Suprapubic skin (tissue), 4 donors: ENCODE data around the gene TNIP3. TPM values are rescaled to one million over a fixed set of nuclear protein-coding genes. Genes with fewer than 3 reads are reported as not detected.

ENCODE experiments used
- DNase-seq, 2 donors: peaks; one replicate each; pipeline ENCODE4 v3.0.0-alpha.2; 2019; ENCODE audit warnings: low spot score in 2 of 2
- H3K27ac ChIP-seq: fragments of 200-600 bp; sonication (generic); one replicate; pipeline ENCODE4 v1.5.1; 2019
- H3K27me3 ChIP-seq: fragments of 200-600 bp; sonication (generic); one replicate; pipeline ENCODE4 v1.5.1; 2019
- H3K36me3 ChIP-seq: fragments of 200-600 bp; sonication (generic); one replicate; pipeline ENCODE4 v1.5.1; 2019
- H3K4me1 ChIP-seq: fragments of 200-600 bp; sonication (generic); one replicate; pipeline ENCODE4 v1.5.1; 2019
- H3K4me3 ChIP-seq: fragments of 200-600 bp; sonication (generic); one replicate; pipeline ENCODE4 v1.5.1; 2019; ENCODE audit warnings: mild to moderate bottlenecking
- H3K9me3 ChIP-seq: fragments of 200-600 bp; sonication (generic); one replicate; pipeline ENCODE4 v1.5.1; 2019
- EP300 ChIP-seq: sonication (generic); formaldehyde crosslinking; IDR thresholded peaks from one replicate; pipeline ENCODE4 v1.6.1; 2017; ENCODE audit warnings: antibody characterized with exemption
- POLR2A ChIP-seq, 2 donors: fragments of 450-650 bp; IDR thresholded peaks; one replicate each; pipeline ENCODE4 v1.6.1; 2017; ENCODE audit warnings: antibody characterized with exemption in 2 of 2, mild to moderate bottlenecking in 2 of 2, moderate library complexity in 2 of 2
- POLR2AphosphoS5 ChIP-seq, 3 donors: sonication (generic); formaldehyde crosslinking; IDR thresholded peaks; one replicate each; pipeline ENCODE4 v1.6.1; 2017; ENCODE audit warnings: antibody characterized with exemption in 3 of 3
- WGBS: methylation state at CpG from one replicate; pipeline ENCODE4 v1.1.5; 2018; 5-methylcytosine and 5-hydroxymethylcytosine counted together
- total RNA-seq, 4 donors: library from RNA; depleted of rRNA; stranded (reverse); fragments of >200 nt; gene quantifications; one replicate each; pipeline ENCODE4 v1.1.0, GENCODE V29; 2016
- TF ChIP-seq, protein P1 (sequence below), 2 donors: fragments of 200-600 bp in 1 of 2; fragments of 450-650 bp in 1 of 2; sonication (generic) in 1 of 2; IDR thresholded peaks; one replicate each; pipeline ENCODE4 v1.5.1; 2016 to 2019; ENCODE audit warnings: antibody characterized with exemption in 2 of 2, mild to moderate bottlenecking in 1 of 2, moderate library complexity in 1 of 2

The TNIP3 gene
- total RNA-seq, 4 donors from 2014 or later = not detected

- Histone ChIP-seq H3K9me3 (no peaks in the 10 kb centered on the region), H3K4me1 (no peaks in the 10 kb centered on the region), H3K36me3 (no peaks in the 10 kb centered on the region), H3K27ac (no peak overlapping the region), H3K4me3 (no peak overlapping the region), H3K27me3 (no peaks in the 10 kb centered on the region)
- no peak for DNase-seq
- TF ChIP-seq POLR2A (IDR thresholded peaks at IDR 0.05) (no peak), POLR2AphosphoS5 (IDR thresholded peaks at IDR 0.05) (no peak), EP300 (no peak)
- TF ChIP-seq, protein P1, sequence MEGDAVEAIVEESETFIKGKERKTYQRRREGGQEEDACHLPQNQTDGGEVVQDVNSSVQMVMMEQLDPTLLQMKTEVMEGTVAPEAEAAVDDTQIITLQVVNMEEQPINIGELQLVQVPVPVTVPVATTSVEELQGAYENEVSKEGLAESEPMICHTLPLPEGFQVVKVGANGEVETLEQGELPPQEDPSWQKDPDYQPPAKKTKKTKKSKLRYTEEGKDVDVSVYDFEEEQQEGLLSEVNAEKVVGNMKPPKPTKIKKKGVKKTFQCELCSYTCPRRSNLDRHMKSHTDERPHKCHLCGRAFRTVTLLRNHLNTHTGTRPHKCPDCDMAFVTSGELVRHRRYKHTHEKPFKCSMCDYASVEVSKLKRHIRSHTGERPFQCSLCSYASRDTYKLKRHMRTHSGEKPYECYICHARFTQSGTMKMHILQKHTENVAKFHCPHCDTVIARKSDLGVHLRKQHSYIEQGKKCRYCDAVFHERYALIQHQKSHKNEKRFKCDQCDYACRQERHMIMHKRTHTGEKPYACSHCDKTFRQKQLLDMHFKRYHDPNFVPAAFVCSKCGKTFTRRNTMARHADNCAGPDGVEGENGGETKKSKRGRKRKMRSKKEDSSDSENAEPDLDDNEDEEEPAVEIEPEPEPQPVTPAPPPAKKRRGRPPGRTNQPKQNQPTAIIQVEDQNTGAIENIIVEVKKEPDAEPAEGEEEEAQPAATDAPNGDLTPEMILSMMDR (IDR thresholded peaks at IDR 0.05) = no peak
- WGBS = 100% methylated on average over 1 of the region's 1 CpG
Measured at GRCh38 chr4:121183989-121184388, 19.9 kb upstream of the TNIP3 start.

DNA sequence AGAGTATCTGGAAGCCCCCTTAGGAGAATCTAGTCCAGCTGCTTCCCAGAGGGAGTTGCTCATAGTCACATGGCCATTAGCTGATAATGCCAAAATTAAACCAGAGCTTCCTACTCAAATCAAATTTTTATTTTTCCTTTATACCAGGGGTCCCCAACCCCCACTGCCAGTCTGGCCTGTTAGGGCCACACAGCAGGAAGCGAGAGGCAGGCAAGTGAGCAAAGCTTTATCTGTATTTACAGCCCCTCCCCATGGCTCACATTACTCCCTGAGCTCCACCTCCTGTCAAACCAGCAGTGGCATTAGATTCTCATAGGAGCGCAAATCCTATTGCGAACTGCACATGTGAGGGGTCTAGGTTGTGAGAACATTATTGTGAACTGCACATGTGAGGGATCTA, 19.2 kb upstream of the TNIP3 start:
- H3K36me3 ChIP-seq = no peaks in the 10 kb centered on the region
- TF ChIP-seq EP300 (no peak), POLR2AphosphoS5 (IDR thresholded peaks at IDR 0.05) (no peak), POLR2A (IDR thresholded peaks at IDR 0.05) (no peak)
- TF ChIP-seq, protein P1 (IDR thresholded peaks at IDR 0.05) = no peak
- no peak for DNase-seq
- H3K27ac ChIP-seq = no peak overlapping the region
- H3K9me3 ChIP-seq = no peaks in the 10 kb centered on the region
- 70% methylated on average over 3 of the region's 3 CpGs for WGBS
- H3K4me3 ChIP-seq = no peak overlapping the region
- no peaks in the 10 kb centered on the region for H3K4me1 ChIP-seq
- H3K27me3 ChIP-seq = no peaks in the 10 kb centered on the region

- 62% methylated on average over 3 of the region's 3 CpGs for WGBS
Measured at GRCh38 chr4:121182296-121182695, 18.2 kb upstream of the TNIP3 start.

DNA sequence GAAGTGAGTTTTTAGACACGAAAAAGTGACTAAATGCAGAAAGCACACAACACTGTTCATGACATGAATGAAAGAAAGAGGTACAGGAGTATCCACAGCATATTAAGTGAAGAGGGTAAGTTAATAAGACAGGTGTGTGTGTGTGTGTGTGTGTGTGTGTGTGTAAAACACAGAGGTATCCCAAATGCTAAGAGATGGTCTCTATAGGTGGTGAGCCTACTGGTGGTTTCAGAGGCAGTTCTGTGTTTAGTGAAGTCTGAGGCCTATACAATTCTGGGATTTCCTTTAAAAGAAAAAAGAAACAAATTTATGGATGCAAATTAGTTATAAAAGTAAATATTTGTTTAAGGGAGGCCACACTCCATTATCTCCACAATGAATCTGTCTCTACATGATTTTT, 17.4 kb upstream of the TNIP3 start:
- Histone ChIP-seq H3K27ac (no peak overlapping the region), H3K9me3 (no peaks in the 10 kb centered on the region), H3K27me3 (no peaks in the 10 kb centered on the region), H3K4me1 (no peaks in the 10 kb centered on the region), H3K4me3 (no peak overlapping the region), H3K36me3 (no peaks in the 10 kb centered on the region)
- TF ChIP-seq POLR2AphosphoS5 (IDR thresholded peaks at IDR 0.05) = no peak
- no peak for TF ChIP-seq EP300
- TF ChIP-seq, protein P1 (IDR thresholded peaks at IDR 0.05) = no peak
- no peak for TF ChIP-seq POLR2A (IDR thresholded peaks at IDR 0.05)
- no peak for DNase-seq
- 81% methylated on average over 1 of the region's 1 CpG for WGBS

More at GRCh38 chr4:121182296-121182695, 18.2 kb upstream of the TNIP3 start:
- Histone ChIP-seq H3K27ac (no peak overlapping the region), H3K36me3 (no peaks in the 10 kb centered on the region), H3K4me1 (no peaks in the 10 kb centered on the region), H3K27me3 (no peaks in the 10 kb centered on the region), H3K4me3 (no peak overlapping the region), H3K9me3 (no peaks in the 10 kb centered on the region)
- no peak for DNase-seq
- TF ChIP-seq POLR2A (IDR thresholded peaks at IDR 0.05) (no peak), EP300 (no peak), POLR2AphosphoS5 (IDR thresholded peaks at IDR 0.05) (no peak)
- TF ChIP-seq, protein P1 (IDR thresholded peaks at IDR 0.05) = no peak

DNA sequence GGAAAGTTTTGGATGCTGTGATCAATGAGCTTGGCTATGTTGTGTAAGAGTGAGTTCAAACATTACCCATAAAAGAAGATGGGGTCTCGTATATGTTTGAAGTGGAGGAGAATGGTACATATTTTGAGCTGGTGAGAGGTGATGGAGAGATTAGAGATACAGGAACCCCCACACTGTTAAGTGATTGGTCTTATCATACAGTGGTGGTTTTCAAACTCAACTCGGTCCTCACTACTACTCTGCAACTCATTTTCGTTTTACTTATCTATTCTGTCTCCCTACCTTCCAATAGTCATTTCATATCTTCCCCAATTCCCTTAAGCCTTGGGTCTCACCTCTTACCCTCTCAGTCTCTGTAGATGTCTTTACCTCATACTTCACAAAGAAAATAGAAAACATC, 16.4 kb upstream of the TNIP3 start:
- no peak for TF ChIP-seq EP300
- TF ChIP-seq, protein P1 (IDR thresholded peaks at IDR 0.05) = no peak
- TF ChIP-seq POLR2AphosphoS5 (IDR thresholded peaks at IDR 0.05) = no peak
- TF ChIP-seq POLR2A (IDR thresholded peaks at IDR 0.05) = no peak
- Histone ChIP-seq H3K36me3 (no peaks in the 10 kb centered on the region), H3K4me3 (no peak overlapping the region), H3K4me1 (no peaks in the 10 kb centered on the region), H3K9me3 (no peaks in the 10 kb centered on the region), H3K27me3 (no peaks in the 10 kb centered on the region), H3K27ac (no peak overlapping the region)
- DNase-seq = no peak
- 90% methylated on average over 3 of the region's 3 CpGs for WGBS
